GM12878 (cell line): ENCODE measurements around the gene DST.

ENCODE experiments used
- CBX5 ChIP-seq: sonication (generic); IDR thresholded peaks from 2 replicates; pipeline ENCODE4 v1.6.1; 2016; ENCODE audit warnings: low read depth, moderate library complexity, mild to moderate bottlenecking, inconsistent platforms
- E4F1 ChIP-seq: fragments of 450-650 bp; IDR thresholded peaks from 2 replicates; pipeline ENCODE4 v1.6.1; 2018; ENCODE audit warnings: borderline replicate concordance, mild to moderate bottlenecking; ENCODE audit not compliant: partially characterized antibody
- FOS ChIP-seq: IDR thresholded peaks from 3 replicates; pipeline ENCODE4 v1.6.1; 2011; ENCODE audit warnings: borderline replicate concordance; ENCODE audit not compliant: insufficient read length; ENCODE audit errors: extremely low read depth
- USF1 ChIP-seq: IDR thresholded peaks from 2 replicates; pipeline ENCODE4 v1.6.1; 2011; ENCODE audit warnings: borderline replicate concordance, low read depth, mild to moderate bottlenecking, moderate library complexity, mixed read lengths, low read length; ENCODE audit not compliant: insufficient read depth; ENCODE audit errors: extremely low read length
- TF ChIP-seq, protein P1 (sequence below), 3 experiments: IDR thresholded peaks in 2 of 3; conservative IDR thresholded peaks in 1 of 3; 2 replicates each; pipeline ENCODE4 v1.5.1; 2011; ENCODE audit warnings: low read depth in 3 of 3, low read length in 3 of 3, mild to moderate bottlenecking in 3 of 3, control low read depth in 2 of 3, moderate library complexity in 2 of 3, inconsistent platforms in 1 of 3, mixed read lengths in 1 of 3; ENCODE audit not compliant: control insufficient read depth in 2 of 3, insufficient read depth in 1 of 3; ENCODE audit errors: extremely low read depth in 1 of 3
- TF ChIP-seq, protein P2 (sequence below): IDR thresholded peaks from 2 replicates; pipeline ENCODE4 v1.6.1; 2012; ENCODE audit warnings: mild to moderate bottlenecking, low read depth, low read length

GRCh38 chr6:56690519-56691285 is 48.0 kb upstream of the DST start:
- TF ChIP-seq USF1 (no peak), E4F1 (no peak), CBX5 (no peak), FOS (no peak)
- TF ChIP-seq, protein P1, sequence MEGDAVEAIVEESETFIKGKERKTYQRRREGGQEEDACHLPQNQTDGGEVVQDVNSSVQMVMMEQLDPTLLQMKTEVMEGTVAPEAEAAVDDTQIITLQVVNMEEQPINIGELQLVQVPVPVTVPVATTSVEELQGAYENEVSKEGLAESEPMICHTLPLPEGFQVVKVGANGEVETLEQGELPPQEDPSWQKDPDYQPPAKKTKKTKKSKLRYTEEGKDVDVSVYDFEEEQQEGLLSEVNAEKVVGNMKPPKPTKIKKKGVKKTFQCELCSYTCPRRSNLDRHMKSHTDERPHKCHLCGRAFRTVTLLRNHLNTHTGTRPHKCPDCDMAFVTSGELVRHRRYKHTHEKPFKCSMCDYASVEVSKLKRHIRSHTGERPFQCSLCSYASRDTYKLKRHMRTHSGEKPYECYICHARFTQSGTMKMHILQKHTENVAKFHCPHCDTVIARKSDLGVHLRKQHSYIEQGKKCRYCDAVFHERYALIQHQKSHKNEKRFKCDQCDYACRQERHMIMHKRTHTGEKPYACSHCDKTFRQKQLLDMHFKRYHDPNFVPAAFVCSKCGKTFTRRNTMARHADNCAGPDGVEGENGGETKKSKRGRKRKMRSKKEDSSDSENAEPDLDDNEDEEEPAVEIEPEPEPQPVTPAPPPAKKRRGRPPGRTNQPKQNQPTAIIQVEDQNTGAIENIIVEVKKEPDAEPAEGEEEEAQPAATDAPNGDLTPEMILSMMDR (IDR thresholded peaks at IDR 0.05 in 2 of 3, conservative IDR thresholded peaks at IDR 0.05 in 1 of 3; ENCODE audit: control insufficient read depth in 2 of 3, extremely low read depth in 1 of 3, insufficient read depth in 1 of 3, low read depth in 3 of 3, low read length in 3 of 3), result no peak
- TF ChIP-seq, protein P2, sequence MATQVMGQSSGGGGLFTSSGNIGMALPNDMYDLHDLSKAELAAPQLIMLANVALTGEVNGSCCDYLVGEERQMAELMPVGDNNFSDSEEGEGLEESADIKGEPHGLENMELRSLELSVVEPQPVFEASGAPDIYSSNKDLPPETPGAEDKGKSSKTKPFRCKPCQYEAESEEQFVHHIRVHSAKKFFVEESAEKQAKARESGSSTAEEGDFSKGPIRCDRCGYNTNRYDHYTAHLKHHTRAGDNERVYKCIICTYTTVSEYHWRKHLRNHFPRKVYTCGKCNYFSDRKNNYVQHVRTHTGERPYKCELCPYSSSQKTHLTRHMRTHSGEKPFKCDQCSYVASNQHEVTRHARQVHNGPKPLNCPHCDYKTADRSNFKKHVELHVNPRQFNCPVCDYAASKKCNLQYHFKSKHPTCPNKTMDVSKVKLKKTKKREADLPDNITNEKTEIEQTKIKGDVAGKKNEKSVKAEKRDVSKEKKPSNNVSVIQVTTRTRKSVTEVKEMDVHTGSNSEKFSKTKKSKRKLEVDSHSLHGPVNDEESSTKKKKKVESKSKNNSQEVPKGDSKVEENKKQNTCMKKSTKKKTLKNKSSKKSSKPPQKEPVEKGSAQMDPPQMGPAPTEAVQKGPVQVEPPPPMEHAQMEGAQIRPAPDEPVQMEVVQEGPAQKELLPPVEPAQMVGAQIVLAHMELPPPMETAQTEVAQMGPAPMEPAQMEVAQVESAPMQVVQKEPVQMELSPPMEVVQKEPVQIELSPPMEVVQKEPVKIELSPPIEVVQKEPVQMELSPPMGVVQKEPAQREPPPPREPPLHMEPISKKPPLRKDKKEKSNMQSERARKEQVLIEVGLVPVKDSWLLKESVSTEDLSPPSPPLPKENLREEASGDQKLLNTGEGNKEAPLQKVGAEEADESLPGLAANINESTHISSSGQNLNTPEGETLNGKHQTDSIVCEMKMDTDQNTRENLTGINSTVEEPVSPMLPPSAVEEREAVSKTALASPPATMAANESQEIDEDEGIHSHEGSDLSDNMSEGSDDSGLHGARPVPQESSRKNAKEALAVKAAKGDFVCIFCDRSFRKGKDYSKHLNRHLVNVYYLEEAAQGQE, result no peak
